Hypothalamus (tissue), 51 donors: ENCODE measurements around the gene ADGRF5.
"Not testable (repeated sequence)": the region's sequence is repeated elsewhere in the genome, so short reads cannot be mapped to it uniquely, and the experiment has no call there.

Experiments used
- DNase-seq, 51 donors: peaks; one replicate each; lab custom pipeline; 2025; lab: John Stamatoyannopoulos, UW

The ADGRF5 gene

DNA sequence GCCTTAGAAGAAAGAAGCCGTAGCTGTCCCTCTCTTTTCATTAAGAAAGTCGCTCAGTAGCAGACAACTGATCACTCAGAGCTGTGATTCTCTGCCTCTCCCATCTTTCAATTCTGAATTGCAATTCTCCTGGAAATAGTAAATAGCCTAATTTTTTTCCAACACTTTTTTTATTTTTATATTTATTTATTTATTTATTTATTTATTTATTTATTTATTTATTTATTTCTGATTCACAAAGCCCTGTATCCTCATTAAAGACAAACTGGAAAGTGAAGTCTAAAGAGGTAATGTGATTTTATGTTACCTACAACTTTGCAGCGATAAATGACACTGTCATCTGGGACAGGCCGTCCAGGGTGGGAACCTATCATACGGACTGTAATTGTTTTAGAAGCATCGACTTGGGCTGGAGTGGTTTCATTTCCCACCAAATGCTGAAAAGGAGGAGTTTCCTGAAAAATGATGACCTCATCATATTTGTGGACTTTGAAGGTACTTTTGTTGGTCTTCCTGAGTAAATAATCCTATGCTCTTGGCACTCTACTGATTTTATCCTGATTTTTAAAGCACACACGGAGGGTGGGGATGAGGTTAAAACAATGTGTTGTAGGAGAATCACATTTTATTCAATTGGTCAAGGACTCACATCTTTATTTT is 87.4 kb downstream of the ADGRF5 start:
- DNase-seq: not testable (repeated sequence)

DNA sequence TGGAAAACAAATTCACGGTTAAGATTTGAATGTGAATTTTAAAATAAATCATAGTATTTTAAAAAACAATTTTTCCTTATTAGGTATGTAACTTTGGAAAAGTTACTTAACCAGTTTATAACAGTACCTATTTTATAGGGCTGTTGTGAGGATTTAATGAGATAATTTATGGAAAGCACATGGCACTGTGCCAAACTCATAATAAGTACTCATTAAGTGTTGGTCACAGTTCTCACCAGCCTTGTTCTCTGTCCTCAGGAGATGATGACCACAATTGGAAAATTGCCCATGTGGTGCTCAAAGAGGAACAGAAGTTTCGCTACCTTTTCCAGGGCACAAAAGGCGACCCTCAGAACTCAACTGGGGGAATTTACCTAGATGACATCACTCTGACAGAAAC is 88.9 kb downstream of the ADGRF5 start:
- no peak for DNase-seq

DNA sequence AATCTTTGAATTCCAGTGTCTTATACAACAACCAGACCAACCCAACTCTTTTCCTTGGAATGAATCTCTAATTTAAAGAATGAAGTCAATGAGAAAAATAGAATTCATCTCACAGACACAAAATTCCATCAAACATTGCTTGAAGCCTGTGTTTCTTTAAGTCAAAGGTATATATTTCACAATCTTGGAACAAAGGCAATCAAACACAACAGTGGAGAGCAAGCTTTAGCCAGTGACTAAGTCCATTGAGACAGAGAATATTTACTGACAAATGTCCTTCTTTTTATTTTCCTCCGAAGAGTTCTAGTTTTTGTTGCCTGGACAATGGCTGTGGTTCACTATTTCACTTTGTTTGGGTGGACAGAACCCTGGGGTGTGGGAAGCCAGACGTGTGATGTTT is 92.8 kb downstream of the ADGRF5 start:
- no peak for DNase-seq

DNA sequence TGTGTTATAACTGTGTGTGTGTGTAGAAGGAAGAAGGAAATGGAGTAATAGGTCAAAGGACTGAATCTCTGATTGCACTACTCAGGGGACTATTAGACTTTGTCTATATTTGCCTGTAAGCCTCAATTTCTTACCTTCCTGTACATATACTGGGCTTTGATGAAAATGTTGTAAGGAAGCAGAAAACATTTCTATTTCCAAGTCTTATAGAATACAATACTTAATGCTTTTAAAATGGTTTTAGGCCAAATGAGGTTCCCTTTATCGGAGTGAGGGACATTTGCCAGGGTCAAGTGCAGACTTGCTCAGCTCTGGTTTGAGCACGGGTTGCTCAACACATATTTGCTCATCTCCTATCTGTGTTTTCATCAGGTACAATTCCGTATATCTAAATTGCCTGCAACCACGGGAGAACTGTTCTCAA is 100.3 kb downstream of the ADGRF5 start:
- no peak for DNase-seq

DNA sequence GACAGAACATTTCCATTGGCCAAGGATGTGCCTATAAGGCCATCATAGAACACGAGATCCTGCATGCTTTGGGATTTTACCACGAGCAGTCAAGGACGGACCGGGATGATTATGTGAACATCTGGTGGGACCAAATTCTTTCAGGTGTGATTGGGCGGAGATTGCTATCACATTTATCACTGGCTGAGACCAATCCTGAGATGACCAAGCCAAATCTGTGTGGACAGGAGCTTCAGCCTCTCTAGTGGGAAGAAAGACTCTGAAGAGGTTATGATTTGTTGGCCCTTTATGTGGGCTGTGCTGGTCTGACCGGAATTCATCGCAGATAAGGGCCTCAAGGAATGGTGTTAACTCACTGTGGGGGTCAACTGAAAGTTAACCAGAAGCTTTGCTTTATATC is 102.2 kb downstream of the ADGRF5 start:
- DNase-seq: no peak

DNA sequence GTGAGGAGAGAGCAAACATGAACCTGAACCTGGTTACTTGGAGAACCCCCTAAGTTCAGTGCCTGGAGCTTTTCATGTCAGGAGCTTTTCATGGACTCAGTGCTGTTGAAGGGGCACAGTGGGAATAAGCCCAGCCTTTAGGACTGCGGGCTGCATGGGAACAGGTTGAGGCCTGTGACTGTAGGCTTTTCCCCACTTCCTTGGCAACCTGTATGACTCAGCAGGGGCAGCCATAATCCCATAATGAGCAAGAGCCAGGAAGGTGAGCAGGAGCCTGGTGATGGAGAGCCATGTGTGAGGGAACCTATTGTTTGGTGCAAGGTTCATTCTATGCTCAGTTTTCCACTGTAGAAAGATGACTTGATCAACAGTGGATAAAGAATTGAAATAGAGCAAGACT is 105.1 kb downstream of the ADGRF5 start:
- DNase-seq: no peak

DNA sequence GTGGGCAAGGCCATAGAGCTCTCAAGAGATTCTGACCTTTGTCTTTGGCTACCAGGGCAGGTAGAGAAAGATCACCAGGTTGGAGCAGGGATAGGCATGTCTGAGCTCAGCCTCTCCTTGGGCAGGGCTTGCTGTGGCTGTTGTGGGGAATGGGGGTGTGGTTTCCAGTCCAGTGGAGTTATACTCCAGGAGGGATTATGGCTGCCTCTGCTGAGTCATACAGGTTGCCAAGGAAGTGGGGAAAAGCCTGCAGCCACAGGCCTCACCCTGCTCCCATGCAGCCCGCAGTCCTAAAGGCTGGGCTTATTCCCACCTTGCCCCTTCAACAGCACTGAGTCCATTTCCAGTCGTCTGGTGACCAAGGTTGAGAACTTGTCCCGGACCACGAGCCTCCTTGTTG is 106.6 kb downstream of the ADGRF5 start:
- DNase-seq: no peak

DNA sequence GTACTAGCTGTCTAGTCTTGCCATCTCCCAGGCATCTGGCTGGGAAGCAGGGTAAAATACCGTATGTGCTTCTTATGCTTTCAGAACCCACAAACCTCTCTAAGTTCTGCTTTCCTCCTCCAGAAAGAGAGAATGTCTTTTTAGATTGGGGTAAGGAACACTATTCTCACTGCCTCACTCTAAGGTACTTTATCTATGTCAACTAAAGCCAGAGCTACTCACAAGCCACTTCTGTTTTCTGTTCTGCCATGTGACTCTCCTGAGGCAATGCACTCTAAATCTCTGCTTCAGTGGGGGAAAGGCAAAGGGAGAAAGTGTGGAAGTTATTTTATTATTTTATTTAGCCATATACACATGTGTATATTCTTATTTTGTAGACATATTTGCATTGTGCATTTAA is 112.9 kb downstream of the ADGRF5 start:
- DNase-seq: no peak
